C4-2B (cell line): ENCODE measurements around the gene BMAL1.

Source experiments
- H3K27ac ChIP-seq: fragments of 450-650 bp; 2 replicates; pipeline ENCODE4 v1.5.1; 2017
- CTCF ChIP-seq: fragments of 450-650 bp; conservative IDR thresholded peaks from 2 replicates; pipeline ENCODE4 v1.5.1; 2017; ENCODE audit warnings: mild to moderate bottlenecking
- ZFX ChIP-seq: fragments of 450-650 bp; IDR thresholded peaks from 2 replicates; pipeline ENCODE4 v1.6.1; 2017

The BMAL1 gene

GRCh38 chr11:13373216-13373615 is 95.6 kb downstream of the BMAL1 start:
- TF ChIP-seq CTCF (no peak), ZFX (no peak)
- no peak overlapping the region for H3K27ac ChIP-seq

GRCh38 chr11:13375798-13376197 is 98.2 kb downstream of the BMAL1 start:
- H3K27ac ChIP-seq, result no peak overlapping the region
- TF ChIP-seq CTCF, result no peak
- no peak for TF ChIP-seq ZFX

- TF ChIP-seq CTCF, result no peak
- no peak for TF ChIP-seq ZFX
- no peak overlapping the region for H3K27ac ChIP-seq
Observed at GRCh38 chr11:13376402-13376801, 98.8 kb downstream of the BMAL1 start.

- H3K27ac ChIP-seq, result no peak overlapping the region
- TF ChIP-seq CTCF (no peak), ZFX (no peak)
Observed at GRCh38 chr11:13376838-13377237, 99.2 kb downstream of the BMAL1 start.

- H3K27ac ChIP-seq, result no peak overlapping the region
- TF ChIP-seq CTCF, result no peak
- no peak for TF ChIP-seq ZFX
Observed at GRCh38 chr11:13378316-13378715, 100.7 kb downstream of the BMAL1 start.

GRCh38 chr11:13380731-13381130 is 103.1 kb downstream of the BMAL1 start:
- TF ChIP-seq ZFX (no peak), CTCF (no peak)
- H3K27ac ChIP-seq, result no peak overlapping the region

GRCh38 chr11:13382751-13383150 is 105.2 kb downstream of the BMAL1 start:
- no peak overlapping the region for H3K27ac ChIP-seq
- no peak for TF ChIP-seq ZFX
- TF ChIP-seq CTCF, result no peak
